Activated CD8-positive, alpha-beta memory T cell treated with anti-CD3 and anti-CD28 coated beads, Interleukin-2, amount 50 U/mL, for 1 hour (primary cell): ENCODE results near the gene NUDT1.

ENCODE experiments used
- DNase-seq: peaks from one replicate; pipeline ENCODE4 v3.0.0-alpha.2; 2020; ENCODE audit errors: extremely low read depth

Gene NUDT1

GRCh38 chr7:2205036-2205780 lies 36.8 kb upstream of the NUDT1 start:
- DNase-seq = no peak

GRCh38 chr7:2208712-2209111 lies 33.3 kb upstream of the NUDT1 start:
- no peak for DNase-seq

GRCh38 chr7:2209146-2209960 lies 32.7 kb upstream of the NUDT1 start:
- no peak for DNase-seq

GRCh38 chr7:2209961-2210323 lies 32.1 kb upstream of the NUDT1 start:
- no peak for DNase-seq

- no peak for DNase-seq
Observed at GRCh38 chr7:2210551-2211258, 31.3 kb upstream of the NUDT1 start.

- DNase-seq = no peak
Observed at GRCh38 chr7:2211259-2211880, 30.7 kb upstream of the NUDT1 start.

GRCh38 chr7:2211926-2212325 lies 30.1 kb upstream of the NUDT1 start:
- no peak for DNase-seq

- DNase-seq = no peak
Observed at GRCh38 chr7:2212906-2213305, 29.1 kb upstream of the NUDT1 start.

GRCh38 chr7:2213551-2214215 lies 28.3 kb upstream of the NUDT1 start:
- DNase-seq = no peak

GRCh38 chr7:2214636-2215035 lies 27.4 kb upstream of the NUDT1 start:
- DNase-seq = no peak

GRCh38 chr7:2215851-2216250 lies 26.2 kb upstream of the NUDT1 start:
- no peak for DNase-seq

- DNase-seq = no peak
Observed at GRCh38 chr7:2217206-2217605, 24.8 kb upstream of the NUDT1 start.

GRCh38 chr7:2217716-2218443 lies 24.1 kb upstream of the NUDT1 start:
- DNase-seq = no peak

- no peak for DNase-seq
Observed at GRCh38 chr7:2218444-2218785, 23.6 kb upstream of the NUDT1 start.

- DNase-seq = no peak
Observed at GRCh38 chr7:2219136-2219535, 22.9 kb upstream of the NUDT1 start.

- DNase-seq = no peak
Observed at GRCh38 chr7:2219606-2220005, 22.4 kb upstream of the NUDT1 start.

- no peak for DNase-seq
Observed at GRCh38 chr7:2220030-2220429, 22.0 kb upstream of the NUDT1 start.

- DNase-seq = no peak
Observed at GRCh38 chr7:2220506-2220905, 21.5 kb upstream of the NUDT1 start.

- no peak for DNase-seq
Observed at GRCh38 chr7:2220954-2221353, 21.1 kb upstream of the NUDT1 start.

GRCh38 chr7:2222516-2222915 lies 19.5 kb upstream of the NUDT1 start:
- DNase-seq = no peak

- no peak for DNase-seq
Observed at GRCh38 chr7:2223321-2223720, 18.7 kb upstream of the NUDT1 start.
